Measurements from ENCODE around the gene MAP1LC3B. TPM values are rescaled to one million over a fixed set of nuclear protein-coding genes. Genes with fewer than 3 reads are reported as not detected.
"Not testable (repeated sequence)": the region's sequence is repeated elsewhere in the genome, so short reads cannot be mapped to it uniquely, and the experiment has no call there.

MAP1LC3B gene
- total RNA-seq, 1 donor from 2014 or later, result 15.1 TPM

DNA sequence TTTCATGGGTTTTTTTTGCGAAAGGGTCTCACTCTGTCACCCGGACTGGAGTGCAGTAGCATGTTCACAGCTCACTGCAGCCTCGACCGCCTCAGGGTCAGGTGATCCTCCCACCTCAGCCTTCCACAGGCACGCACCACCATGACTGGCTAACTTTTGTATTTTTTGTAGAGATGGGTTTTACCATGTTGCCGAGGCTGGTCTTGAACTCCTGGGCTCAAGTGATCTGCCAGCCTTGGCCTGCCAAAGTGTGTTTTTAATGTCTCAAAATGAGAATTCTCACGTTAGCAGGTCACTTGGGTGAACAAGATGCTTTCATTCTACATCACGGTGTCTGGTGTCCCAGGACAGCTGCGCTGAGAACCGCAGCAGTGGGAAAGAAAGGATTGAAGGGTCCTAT is 11.7 kb upstream of the MAP1LC3B start:
- DNase-seq (ENCODE audit: low spot score), result no peak

DNA sequence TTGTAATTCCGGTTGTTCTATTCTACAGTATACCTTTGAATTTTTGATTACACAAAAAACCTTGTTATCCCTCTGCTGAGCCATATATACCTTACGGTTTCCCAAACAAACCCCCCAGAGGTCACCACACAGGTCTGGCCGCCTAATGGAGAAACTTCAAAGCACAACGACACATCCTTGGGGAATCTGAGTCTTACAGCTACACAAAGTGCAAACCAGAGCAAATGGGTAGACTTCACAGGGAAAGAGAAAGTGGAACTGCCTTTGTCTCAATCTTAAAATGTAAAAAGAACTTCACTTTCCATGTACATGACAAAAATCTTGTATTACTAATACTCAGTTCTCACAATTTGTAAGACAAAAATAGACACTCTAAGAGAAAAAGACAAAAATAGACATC is 11.3 kb upstream of the MAP1LC3B start:
- ATAC-seq (no peak), DNase-seq (ENCODE audit: low spot score) (no peak)

More for the DNA sequence above, 11.7 kb upstream of the MAP1LC3B start:
- ATAC-seq, result no peak

DNA sequence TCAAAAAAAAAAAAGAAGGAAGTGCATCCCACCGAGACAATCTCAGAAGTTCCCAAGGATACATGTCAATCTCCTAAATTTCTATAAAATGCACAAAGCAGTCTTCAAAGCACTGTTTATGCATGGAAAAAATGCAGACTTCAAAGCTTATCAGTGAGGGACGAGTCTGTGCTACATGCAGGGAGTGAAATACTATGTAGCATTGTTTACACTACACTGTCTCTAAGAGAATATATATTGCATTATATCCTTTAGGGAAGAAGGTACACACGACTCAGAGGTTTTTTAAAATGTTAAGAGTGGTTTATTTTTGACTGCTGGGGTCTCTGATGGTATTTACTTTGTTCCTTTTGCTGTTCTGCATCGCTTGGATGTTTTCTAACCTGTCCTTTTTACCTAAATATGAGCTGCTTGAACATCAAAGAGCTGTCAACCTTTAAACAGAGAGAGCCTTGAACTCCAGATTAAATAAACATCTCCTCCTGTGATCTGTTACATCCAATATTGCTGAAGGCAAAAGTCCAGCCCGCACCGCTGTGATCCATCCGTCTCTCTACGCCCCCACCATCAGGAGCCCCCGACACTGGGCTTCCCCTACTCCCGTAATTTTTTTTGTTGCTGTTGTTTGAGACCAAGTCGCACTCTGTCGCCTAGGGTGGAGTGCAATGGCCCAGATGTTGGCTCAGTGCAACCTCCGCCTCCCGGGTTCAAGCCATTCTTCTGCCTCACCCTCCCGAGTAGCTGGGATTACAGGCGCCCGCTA is 9.9 kb upstream of the MAP1LC3B start:
- DNase-seq (ENCODE audit: low spot score) (peak; percentile 69), ATAC-seq (peak; percentile 30)

DNA sequence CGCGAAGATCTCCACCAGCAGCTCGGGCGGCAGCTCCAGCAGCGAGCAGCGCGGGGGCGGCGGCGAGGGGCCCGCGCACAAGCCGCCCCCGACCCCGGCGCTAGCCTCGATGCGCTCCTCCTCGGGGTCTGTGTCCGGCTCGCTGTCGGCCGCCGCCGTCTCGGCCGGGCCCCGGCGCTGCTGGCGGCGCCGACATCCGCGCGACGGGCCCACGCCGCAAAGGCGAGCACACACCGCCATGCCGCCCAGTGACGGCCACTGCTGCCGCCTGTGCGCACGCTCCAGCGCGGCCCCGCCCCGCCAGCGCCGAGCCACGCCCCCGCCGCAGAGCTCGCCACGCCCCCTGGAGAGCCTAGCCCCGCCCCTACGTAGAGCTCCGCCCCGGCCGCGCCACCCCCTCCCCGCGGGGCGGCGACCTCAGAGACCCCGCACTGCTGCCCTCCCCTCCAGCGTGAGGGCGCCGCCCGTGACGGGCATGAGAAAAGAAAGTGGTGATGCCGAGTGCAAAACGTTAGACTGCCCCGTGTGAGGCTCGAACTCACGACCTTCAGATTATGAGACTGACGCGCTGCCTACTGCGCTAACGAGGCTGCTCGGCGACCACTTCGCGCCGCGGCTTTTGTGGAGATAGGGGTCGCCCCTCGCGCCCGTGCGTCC is 8.5 kb upstream of the MAP1LC3B start, which contains the start of gene FBXO31:
Gene FBXO31, minus strand, starts transcription at position 272 of the 657 bp plus-strand sequence. Its CDS starts 32 bp downstream, at position 240.
- peak; percentile 92 for DNase-seq (ENCODE audit: low spot score)
- ATAC-seq, result peak; percentile 80

DNA sequence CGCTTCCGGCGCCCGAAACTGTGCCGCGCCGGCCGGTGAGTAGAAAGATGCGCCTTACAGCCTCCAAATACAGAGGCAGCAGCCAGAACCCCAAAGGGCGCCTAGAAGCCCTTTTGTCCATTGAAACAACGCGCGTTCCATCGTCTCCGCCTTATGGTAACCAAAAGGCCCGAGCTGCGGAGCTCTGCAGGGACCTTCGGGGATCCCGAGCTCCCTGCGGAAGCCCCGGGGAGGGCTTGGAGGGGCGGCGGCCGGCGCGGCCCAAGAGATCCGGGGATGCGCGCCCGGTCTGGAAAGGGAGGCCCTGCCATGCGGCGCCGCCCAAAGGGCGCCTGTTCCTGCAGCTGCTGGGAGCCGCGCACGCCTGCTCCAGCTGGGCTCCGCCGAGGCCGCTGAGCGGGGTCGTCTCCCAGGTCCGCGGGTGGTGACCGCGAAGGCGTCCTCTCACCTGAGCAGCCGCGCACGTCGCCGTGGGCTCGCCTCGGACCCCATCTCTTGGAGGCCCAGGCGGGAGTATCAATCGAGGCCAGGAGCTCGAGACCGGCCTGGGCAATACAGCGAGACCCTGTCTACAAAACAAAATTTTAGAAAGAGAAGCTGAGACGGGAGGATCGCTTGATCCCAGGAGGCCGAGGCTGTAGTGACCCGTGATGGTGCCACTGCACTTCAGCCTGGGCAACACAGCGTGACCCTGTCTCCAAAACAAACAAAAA is 7.8 kb upstream of the MAP1LC3B start:
- peak; percentile 34 for ATAC-seq
- peak; percentile 64 for DNase-seq (ENCODE audit: low spot score)

DNA sequence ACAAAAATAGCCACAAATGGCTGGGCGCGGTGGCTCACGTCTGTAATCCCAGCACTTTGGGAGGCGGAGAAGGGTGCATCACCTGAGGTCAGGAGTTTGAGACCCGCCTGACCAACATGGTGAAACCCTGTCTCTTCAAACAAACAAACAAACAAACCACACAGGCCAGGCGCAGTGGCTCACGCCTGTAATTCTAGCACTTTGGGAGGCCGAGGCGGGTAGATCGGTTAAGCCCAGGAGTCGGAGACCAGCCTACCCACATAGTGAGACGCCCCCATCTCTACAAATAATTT is 7.3 kb upstream of the MAP1LC3B start:
- DNase-seq (ENCODE audit: low spot score); ATAC-seq: not testable (repeated sequence)

DNA sequence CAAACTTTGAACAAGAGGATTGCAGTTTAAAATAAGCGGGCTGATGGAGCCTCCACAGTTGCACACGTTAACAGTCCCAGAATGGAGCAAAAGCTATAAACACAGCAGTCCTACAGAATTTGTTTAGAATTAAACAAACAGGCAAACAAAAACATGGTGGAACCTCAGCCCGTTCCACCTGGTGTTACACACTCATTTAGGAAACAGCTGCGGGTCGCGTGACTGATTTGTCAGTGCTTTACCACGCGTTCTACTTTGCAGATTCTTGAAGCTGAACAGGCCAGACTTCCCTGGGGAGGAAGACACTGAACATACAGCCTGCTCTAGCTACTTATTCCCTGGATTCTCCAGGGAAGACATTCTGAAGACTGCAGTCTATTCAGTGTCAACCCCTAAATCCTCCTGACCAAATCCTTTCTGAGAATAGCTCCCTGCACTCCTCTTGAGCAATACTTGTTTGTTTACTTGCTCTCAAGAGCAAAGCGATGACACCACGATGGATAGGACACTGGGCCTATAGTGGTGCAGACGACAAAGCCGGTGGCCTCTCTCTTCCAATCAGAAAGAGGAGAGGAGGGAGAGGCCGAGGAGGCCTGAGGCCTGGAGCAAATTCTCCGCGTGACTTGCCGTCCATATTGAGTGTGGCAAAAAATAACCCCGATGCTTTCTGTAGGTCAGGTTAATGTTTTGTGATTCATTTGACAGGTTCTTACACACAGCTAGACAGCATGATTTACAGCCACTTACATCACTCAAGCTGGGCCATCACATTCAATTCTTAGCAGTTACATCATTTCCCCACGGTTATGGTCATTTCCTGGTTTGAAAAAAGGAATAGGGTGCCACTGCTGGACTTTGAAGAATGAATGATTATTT is 4.0 kb upstream of the MAP1LC3B start:
- peak; percentile 65 for ATAC-seq
- peak; percentile 95 for DNase-seq (ENCODE audit: low spot score)

DNA sequence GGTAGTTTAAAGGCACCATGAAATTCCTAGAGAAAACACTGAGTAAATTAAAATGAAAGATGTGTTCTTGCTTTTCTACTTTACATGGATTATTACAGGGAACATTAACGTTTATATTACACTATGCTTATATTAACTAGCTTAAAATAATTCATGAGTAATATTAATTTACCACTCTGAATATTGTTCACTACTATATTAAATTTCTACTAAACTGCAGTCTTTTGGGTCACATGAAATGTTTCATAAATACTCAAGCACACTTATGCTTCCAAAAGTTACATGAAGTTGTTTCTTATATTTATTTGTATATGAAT is 3.4 kb upstream of the MAP1LC3B start:
- DNase-seq (ENCODE audit: low spot score) (no peak), ATAC-seq (no peak)

DNA sequence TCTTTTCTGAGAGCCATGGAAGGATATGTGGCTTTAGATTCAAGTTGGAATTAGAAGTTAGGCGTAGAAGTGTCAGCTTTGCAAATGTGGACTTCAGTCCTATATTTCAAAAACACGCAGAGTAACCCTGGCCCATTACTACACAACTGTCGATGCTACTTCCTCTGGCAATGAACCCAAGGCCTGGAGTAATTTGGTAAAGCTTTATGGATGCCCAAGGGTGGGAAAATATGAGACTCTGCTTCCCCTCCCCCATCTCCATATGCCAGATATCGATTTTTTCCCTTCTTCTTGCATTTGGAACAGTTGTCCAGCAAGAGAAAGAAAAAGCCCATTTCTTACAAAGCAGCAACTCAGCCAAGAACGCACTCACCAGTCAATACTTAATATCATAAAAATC is 2.9 kb upstream of the MAP1LC3B start:
- no peak for DNase-seq (ENCODE audit: low spot score)
- ATAC-seq, result no peak

DNA sequence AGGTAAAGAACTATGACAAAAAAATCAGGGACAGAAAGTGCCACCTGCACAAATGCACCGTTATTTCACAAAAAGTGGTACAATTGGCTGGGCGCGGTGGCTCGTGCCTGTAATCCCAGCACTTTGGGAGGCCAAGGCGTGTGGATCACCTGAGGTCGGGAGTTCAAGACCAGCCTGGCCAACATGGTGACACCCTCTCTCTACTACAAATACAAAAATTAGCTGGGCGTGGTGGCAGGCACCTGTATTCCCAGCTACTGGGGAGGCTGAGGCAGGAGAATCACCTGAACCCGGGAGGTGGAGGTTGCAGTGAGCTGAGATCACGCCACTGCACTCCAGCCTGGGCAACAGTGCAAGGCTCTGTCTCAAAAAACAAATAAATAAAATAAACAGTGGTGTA is 2.2 kb upstream of the MAP1LC3B start:
- DNase-seq (ENCODE audit: low spot score); ATAC-seq: not testable (repeated sequence)

DNA sequence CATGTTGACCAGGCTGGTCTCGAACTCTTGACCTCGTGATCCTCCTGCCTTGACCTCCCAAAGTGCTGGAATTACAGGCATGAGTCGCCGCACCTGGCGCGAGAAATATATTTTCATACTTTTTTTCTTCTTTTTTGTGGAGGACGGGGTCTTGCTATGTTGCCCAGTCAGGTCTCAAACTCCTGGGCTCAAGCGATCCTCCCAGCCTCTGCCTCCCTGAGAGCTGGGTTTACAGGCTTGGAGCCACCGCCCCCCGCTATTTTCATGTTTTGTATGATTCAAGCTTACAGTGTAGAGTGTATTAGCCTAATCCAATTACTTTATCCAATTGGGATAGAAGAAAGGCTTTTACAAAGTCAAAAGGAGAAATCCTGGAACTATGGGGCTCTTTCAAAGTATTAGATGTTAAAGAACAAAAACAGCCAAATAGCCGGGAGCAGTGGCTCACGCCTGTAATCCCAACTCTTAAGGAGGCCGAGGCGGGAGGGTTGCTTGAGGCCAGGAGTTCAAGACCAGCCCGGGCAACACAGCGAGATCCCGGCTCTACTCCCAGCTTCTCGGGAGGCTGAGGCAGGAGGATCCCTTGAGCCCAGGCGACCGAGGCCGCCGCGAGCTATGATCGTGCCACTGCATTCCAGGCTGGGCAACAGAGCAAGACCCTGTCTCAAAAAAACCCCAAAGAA is 1.4 kb upstream of the MAP1LC3B start:
- DNase-seq (ENCODE audit: low spot score) (no peak), ATAC-seq (no peak)

DNA sequence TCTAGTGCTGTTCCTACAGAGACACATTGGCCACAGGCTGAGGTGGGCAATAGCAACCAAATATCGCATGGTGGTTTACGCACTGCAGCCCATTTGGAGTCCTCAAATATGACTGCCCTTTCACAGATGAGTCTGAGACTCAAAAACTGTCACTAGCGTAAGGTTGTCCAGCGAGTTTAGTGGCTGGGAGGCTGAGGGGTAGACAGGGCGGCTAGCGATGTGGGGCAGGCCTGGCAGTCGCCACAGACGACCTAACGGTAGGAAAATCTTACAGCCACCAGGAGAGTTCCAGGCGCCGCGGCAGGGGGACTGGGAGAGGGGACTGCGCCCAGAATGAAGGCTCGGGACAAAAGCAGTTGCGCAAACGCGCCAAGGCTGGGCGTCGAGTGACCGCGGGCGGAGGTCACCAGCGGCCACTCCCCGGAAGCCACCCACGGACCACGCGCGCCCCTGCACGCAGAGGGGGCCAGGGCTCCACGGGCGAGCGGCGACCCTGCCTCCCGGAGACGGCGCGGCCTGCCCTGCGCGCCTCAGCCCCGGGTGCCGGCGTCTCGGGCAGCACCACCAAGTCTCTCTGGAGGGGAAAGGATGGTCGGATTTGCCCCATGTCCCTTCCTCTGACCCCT is 699 bp upstream of the MAP1LC3B start:
- DNase-seq (ENCODE audit: low spot score) (peak; percentile 81), ATAC-seq (peak; percentile 54)

DNA sequence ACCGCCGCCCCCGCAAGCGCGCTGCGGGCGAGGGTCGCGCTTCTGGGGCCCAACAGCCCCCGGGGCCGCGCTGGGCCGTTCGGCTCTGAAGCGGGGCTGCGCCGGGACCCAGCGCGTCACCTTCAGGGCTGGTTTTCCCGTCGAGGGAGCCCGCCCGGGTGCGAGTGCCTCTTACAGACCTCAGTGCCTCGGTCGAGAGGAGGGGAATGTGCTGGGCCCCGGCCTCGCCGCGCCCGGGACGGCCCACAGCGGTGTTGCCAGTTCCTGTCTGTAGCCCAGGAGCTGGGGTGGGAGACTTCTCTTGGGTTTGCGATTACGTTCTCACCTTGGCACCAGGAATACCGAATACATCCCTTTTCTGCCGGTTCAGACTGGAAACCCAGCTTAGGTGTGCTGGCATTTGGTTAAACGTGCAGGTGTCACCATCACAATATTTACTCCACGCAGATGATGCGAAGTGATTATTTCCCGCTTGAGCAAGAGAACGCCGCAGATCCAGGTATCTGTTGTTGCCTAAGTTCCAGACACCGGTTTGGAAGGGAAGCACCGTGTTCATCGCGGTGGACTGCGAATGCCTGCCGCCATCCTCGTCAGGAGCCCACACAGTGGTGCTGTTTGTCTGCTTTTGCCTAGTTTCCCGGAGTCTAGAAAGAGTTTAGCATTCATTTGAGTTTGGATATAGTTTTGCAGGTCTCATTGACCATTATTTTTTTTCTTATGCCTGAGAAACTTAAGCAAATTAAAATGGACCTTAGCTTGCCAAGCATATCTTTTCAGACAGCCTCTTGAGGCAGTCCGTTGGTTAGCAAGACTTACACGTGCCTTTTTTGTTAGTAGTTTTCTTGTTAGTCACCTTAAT is 914 bp downstream of the MAP1LC3B start:
- DNase-seq (ENCODE audit: low spot score) (peak; percentile 64), ATAC-seq (peak; percentile 4)

DNA sequence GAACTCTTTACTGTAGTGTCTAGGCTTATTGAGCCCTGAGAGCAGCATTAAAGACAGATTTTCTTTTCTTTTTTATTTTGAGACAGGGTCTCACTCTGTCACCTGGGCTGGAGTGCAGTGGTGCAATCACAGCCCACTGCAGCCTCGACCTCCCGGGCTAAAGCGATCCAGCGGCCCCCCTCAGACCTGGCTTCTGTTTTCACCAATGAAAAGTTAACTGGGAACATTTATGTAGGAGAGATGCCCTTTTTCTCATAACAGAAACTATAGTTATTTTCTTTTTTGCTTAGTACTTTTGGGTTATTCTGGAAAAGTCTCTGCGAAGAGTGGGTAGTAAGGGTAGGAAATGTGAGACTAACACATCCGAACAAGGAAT is 1.5 kb downstream of the MAP1LC3B start:
- DNase-seq (ENCODE audit: low spot score) (no peak), ATAC-seq (no peak)

DNA sequence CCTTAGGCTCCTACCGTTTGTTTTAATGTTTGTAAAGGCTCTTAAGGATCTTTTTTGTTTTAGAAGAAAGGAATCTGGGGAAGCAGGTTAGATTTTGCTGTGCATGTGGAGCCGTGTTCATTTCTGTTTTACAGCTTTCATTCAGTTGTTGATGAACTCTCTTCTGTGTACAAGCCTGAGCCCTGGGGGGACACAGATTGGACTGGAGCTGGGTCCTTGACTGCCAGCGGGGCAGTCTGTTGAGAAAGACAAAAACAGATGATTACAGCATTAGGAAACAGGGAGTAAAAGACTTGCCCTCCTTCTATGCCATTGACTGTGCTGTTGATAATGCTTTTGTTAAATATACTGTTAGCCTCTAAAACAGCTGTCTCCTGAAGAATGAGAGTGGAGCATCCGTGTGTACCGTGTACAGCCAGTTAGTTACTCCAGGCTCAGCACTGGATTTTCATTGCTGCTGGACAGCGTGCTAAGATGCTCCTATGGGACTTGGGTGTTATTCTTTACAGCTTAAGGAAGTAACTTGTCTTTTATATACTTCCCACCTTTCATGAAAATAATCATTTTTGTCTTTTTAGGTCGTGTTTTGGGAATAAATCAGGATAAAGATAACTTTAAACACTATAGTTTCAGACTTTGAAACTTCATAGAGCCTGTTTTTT is 3.2 kb downstream of the MAP1LC3B start:
- ATAC-seq (no peak), DNase-seq (ENCODE audit: low spot score) (no peak)

DNA sequence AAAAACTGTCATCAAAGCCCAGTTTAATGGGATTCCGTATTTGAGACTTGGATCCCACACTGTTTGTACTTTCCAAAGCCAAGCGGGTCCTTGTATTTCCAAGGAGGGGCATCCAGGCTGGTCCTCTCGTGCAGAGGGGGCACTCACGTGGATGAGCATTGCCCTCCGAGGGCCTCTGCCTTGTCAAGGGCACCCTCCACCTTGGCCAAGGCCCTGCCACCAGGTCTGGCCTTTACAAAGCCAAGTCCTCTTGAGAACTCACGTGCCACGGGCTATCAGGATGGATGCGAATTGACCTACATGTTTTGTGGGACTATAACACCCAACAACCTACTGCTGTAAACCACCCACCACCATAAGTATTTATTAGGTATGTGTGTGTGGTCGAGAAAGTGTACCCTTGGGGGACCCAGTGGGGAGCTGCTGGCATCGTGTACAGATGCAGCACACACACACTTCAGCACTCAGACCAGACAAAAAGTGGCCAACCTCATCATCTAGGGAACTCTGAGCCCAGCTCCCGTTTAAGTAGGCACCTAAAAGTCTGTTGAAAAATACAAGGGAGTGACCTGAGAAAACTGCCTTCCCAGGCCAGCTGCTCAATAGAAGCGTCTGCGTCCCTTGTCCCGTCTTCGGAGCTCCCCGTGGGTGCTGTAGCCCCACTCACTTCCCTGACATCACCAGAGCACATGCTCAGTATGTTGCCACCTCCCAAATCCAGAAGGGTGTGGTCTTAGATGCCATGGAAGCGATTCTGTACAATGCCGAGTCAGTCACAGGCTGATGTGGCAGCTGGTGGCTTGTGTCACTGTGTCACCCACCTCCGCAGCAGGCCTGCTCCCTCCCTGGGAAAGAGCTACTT is 12.9 kb downstream of the MAP1LC3B start:
- no peak for DNase-seq (ENCODE audit: low spot score)

DNA sequence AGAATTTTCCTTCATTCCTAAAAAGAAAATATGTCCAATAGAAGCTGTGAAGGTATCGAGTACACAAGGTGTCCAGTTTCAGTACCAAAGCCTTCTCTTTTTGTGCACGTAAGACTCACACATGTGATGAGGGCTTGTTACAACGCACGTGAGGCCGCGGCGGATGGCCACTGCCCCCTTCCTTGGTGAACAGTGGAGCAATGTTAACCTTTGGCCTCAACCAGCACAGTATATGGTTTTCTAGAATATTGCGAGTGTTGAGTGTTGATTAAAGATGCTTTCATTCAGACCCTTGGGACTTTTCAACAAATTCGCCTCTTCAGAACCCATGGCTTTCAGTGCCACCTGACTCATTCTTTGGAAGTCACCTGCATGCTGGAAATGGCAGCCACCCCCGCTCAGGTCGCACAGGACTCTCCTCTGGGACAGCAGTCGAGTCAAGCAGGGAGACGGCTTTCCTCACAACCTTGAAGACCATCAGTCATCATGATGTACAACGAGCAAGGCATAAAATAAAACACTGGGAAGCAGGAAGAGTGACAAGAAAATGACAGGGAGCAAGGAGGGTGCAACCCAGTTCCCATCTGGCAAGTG is 14.5 kb downstream of the MAP1LC3B start:
- ATAC-seq (no peak), DNase-seq (ENCODE audit: low spot score) (no peak)

More for the DNA sequence above, 12.9 kb downstream of the MAP1LC3B start:
- no peak for ATAC-seq

Data from left lobe of liver (tissue), 2 donors.